Neural progenitor cell (in vitro differentiated cells): ENCODE data around the gene CKLF. TPM values are rescaled to one million over a fixed set of nuclear protein-coding genes. Genes with fewer than 3 reads are reported as not detected.
A peak's percentile ranks its signal among the peaks of the same experiment; 100 is the strongest.
"Not testable (repeated sequence)": the region's sequence is repeated elsewhere in the genome, so short reads cannot be mapped to it uniquely, and the experiment has no call there.

Experiments
- DNase-seq: peaks from one replicate; pipeline ENCODE4 v3.0.0-alpha.2; 2016; ENCODE audit warnings: low spot score
- H2AFZ ChIP-seq: fragments of 200-600 bp; sonication (generic); replicated peaks from 2 replicates; pipeline ENCODE4 v1.6.1; 2016; ENCODE audit warnings: antibody characterized with exemption
- H3F3A ChIP-seq: fragments of 200-600 bp; sonication (generic); 2 replicates; pipeline ENCODE4 v1.6.1; 2016; ENCODE audit warnings: antibody characterized with exemption, low read depth
- H3K27ac ChIP-seq: fragments of 200-600 bp; sonication (generic); 2 replicates; pipeline ENCODE4 v1.5.1; 2016; ENCODE audit warnings: mild to moderate bottlenecking
- H3K27me3 ChIP-seq: fragments of 200-600 bp; sonication (generic); 2 replicates; pipeline ENCODE4 v1.6.1; 2016; ENCODE audit warnings: mild to moderate bottlenecking, moderate library complexity
- H3K36me3 ChIP-seq: fragments of 200-600 bp; sonication (generic); 2 replicates; pipeline ENCODE4 v1.5.1; 2016
- H3K4me1 ChIP-seq: fragments of 200-600 bp; sonication (generic); 2 replicates; pipeline ENCODE4 v1.6.1; 2016; ENCODE audit warnings: mixed run types
- H3K4me2 ChIP-seq: fragments of 200-600 bp; sonication (generic); 2 replicates; pipeline ENCODE4 v1.6.1; 2016
- H3K4me3 ChIP-seq: fragments of 200-600 bp; sonication (generic); 2 replicates; pipeline ENCODE4 v1.5.1; 2016
- H3K79me2 ChIP-seq: fragments of 200-600 bp; sonication (generic); 2 replicates; pipeline ENCODE4 v1.6.1; 2016; ENCODE audit warnings: low read depth
- H3K9ac ChIP-seq: fragments of 200-600 bp; sonication (generic); 2 replicates; pipeline ENCODE4 v1.6.1; 2016
- H3K9me3 ChIP-seq: fragments of 200-600 bp; sonication (generic); 2 replicates; pipeline ENCODE4 v1.5.1; 2016; ENCODE audit warnings: low read depth
- H4K20me1 ChIP-seq: fragments of 200-600 bp; sonication (generic); 2 replicates; pipeline ENCODE4 v1.6.1; 2016; ENCODE audit warnings: low read depth
- H3K27ac Mint-ChIP-seq: 3 replicates; pipeline ENCODE4 v1.8.0; 2021; ENCODE audit warnings: mixed read lengths
- H3K27me3 Mint-ChIP-seq: 2 replicates; pipeline ENCODE4 v1.8.0; 2022; ENCODE audit warnings: low read depth, mild to moderate bottlenecking, inconsistent platforms, moderate library complexity, mixed read lengths; ENCODE audit not compliant: insufficient read depth
- H3K36me3 Mint-ChIP-seq: 3 replicates; pipeline ENCODE4 v1.8.0; 2021; ENCODE audit warnings: mixed read lengths
- H3K4me1 Mint-ChIP-seq: 3 replicates; pipeline ENCODE4 v1.8.0; 2021; ENCODE audit warnings: mixed read lengths
- H3K4me3 Mint-ChIP-seq: 3 replicates; pipeline ENCODE4 v1.8.0; 2021; ENCODE audit warnings: mild to moderate bottlenecking, moderate library complexity, mixed read lengths
- H3K9me3 Mint-ChIP-seq: 3 replicates; pipeline ENCODE4 v1.8.0; 2020; ENCODE audit warnings: mixed read lengths
- CTCF ChIP-seq: fragments of 200-600 bp; sonication (generic); IDR thresholded peaks from 2 replicates; pipeline ENCODE4 v1.5.1; 2017; ENCODE audit warnings: antibody characterized with exemption, mild to moderate bottlenecking
- EZH2 ChIP-seq: fragments of 200-600 bp; sonication (generic); IDR thresholded peaks from 2 replicates; pipeline ENCODE4 v1.6.1; 2017; ENCODE audit warnings: antibody characterized with exemption, mild to moderate bottlenecking, moderate library complexity
- EZH2phosphoT487 ChIP-seq: fragments of 200-600 bp; sonication (generic); IDR thresholded peaks from 2 replicates; pipeline ENCODE4 v1.6.1; 2017; ENCODE audit warnings: antibody characterized with exemption
- total RNA-seq: library from RNA; depleted of rRNA; stranded (reverse); fragments of >200 nt; gene quantifications from 2 replicates; pipeline ENCODE4 v1.2.3, GENCODE V29; 2015; ENCODE audit warnings: low replicate concordance

CKLF gene
- total RNA-seq, 1 donor from 2014 or later = 38.6 TPM

DNA sequence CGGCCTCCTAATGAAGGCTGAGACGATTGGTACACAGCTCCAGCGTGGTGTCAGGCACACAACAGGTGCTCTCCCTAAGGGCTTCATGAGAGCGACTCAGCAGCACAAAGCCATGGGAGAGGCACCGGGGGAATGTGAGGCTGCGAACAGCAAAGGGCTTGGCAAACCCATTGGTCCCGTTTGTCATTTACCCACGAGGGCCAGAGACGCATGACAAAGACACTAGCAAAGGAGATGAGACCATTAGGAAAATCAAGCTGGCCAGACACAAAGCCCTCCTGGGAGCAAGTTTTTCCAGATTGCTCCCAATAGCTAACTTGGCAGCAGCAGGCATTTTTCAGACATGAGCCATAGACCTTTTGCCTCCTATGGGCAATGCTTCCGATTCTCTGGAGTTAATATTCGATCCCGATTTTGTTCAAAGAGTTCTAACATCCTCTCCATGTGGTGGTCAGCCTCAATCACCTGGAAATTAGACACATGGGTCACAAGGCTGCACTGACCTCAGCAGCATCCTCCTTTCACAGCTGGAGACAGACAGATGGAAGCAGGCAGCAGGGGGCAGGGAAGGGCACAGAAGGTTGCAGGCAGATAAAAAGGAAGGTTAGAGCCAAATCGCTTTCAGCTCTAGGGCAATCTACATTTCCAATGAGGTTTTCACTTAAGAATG lies 40.6 kb upstream of the CKLF start:
- no peaks in the 10 kb centered on the region for H3K9me3 ChIP-seq
- H3K4me3 Mint-ChIP-seq = no peak overlapping the region
- H3K36me3 Mint-ChIP-seq = peaks cover 15% of the 10 kb centered on the region
- peak overlapping the region; percentile 87 for H3K27ac Mint-ChIP-seq
- H3K4me1 ChIP-seq = peaks cover 24% of the 10 kb centered on the region
- peak; percentile 33 for DNase-seq
- no peak overlapping the region for H3K9ac ChIP-seq
- peaks cover 37% of the 10 kb centered on the region for H3K4me1 Mint-ChIP-seq
- H3K27me3 Mint-ChIP-seq = peaks cover 5% of the 10 kb centered on the region
- H3K27me3 ChIP-seq = no peaks in the 10 kb centered on the region
- H3K36me3 ChIP-seq = no peaks in the 10 kb centered on the region
- H3K27ac ChIP-seq = no peak overlapping the region
- TF ChIP-seq CTCF (no peak), EZH2phosphoT487 (no peak), EZH2 (no peak)
- no peak overlapping the region for H2AFZ ChIP-seq
- H4K20me1 ChIP-seq = no peaks in the 10 kb centered on the region
- H3K9me3 Mint-ChIP-seq = peaks cover 2% of the 10 kb centered on the region
- H3K4me3 ChIP-seq = no peak overlapping the region
- no peaks in the 10 kb centered on the region for H3K79me2 ChIP-seq
- H3F3A ChIP-seq = peaks cover 26% of the 10 kb centered on the region
- peak overlapping the region; percentile 48 for H3K4me2 ChIP-seq

GRCh38 chr16:66512272-66513110 lies 39.9 kb upstream of the CKLF start:
- Histone ChIP-seq H3K79me2 (no peaks in the 10 kb centered on the region), H3F3A (peaks cover 26% of the 10 kb centered on the region), H3K4me2 (peak overlapping the region; percentile 48), H4K20me1 (no peaks in the 10 kb centered on the region), H3K9ac (no peak overlapping the region), H3K4me3 (no peak overlapping the region), H3K4me1 (peaks cover 32% of the 10 kb centered on the region), H3K27me3 (no peaks in the 10 kb centered on the region), H2AFZ (no peak overlapping the region), H3K27ac (no peak overlapping the region), H3K36me3 (no peaks in the 10 kb centered on the region), H3K9me3 (no peaks in the 10 kb centered on the region)
- DNase-seq = no peak
- H3K27me3 Mint-ChIP-seq = peaks cover 5% of the 10 kb centered on the region
- H3K4me3 Mint-ChIP-seq = no peak overlapping the region
- peaks cover 15% of the 10 kb centered on the region for H3K36me3 Mint-ChIP-seq
- TF ChIP-seq EZH2phosphoT487 = no peak
- H3K9me3 Mint-ChIP-seq = peaks cover 2% of the 10 kb centered on the region
- peak overlapping the region; percentile 87 for H3K27ac Mint-ChIP-seq
- H3K4me1 Mint-ChIP-seq = peaks cover 44% of the 10 kb centered on the region

DNA sequence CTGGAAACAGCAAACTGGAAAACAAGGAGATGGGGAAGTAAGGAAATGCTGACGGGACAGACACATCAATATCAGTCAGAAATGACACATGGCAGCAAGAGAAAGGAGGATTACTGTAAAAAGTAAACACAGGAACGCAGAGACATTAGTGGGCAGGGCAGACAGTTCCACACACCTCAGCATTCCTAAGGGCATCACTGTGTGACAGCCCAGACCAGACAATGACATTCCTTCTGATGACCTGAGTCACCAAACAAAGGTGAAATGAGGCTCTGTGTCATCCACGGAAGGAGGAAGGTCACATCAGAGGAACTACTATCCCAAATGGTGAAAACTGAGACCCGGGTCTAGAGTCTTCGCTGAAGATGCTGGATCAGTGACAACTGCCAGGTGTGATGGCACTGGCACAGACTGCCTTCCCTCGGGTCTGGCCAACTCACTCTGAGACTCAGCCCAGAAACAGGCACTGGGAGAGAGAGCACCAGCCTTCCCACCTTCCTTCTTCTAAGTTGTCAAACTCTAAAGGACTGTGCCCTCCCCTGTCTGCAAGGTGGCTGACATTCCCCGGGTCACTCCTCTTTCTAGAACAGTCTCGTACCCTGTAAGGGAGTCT lies 39.2 kb upstream of the CKLF start:
- Histone ChIP-seq H3K27ac (no peak overlapping the region), H3K9ac (no peak overlapping the region)

DNA sequence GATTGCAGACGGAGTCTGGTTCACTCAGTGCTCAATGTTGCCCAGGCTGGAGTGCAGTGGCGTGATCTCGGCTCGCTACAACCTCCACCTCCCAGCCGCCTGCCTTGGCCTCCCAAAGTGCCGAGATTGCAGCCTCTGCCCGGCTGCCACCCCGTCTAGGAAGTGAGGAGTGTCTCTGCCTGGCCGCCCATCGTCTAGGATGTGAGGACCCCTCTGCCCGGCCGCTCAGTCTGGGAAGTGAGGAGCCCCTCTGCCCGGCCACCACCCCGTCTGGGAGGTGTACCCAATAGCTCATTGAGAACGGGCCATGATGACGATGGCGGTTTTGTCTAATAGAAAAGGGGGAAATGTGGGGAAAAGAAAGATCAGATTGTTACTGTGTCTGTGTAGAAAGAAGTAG lies 38.0 kb upstream of the CKLF start:
- H3K27ac ChIP-seq, H3K79me2 ChIP-seq, H3K9me3 ChIP-seq, H3K4me3 ChIP-seq, H3K4me3 Mint-ChIP-seq, H2AFZ ChIP-seq, DNase-seq, H3K9ac ChIP-seq, H3K27me3 Mint-ChIP-seq, H3K27me3 ChIP-seq, H3K36me3 ChIP-seq, H4K20me1 ChIP-seq, H3K4me2 ChIP-seq, H3K9me3 Mint-ChIP-seq, H3K27ac Mint-ChIP-seq: not testable (repeated sequence)
- peaks cover 26% of the 10 kb centered on the region for H3F3A ChIP-seq
- Mint-ChIP-seq H3K36me3 (peaks cover 20% of the 10 kb centered on the region), H3K4me1 (peaks cover 49% of the 10 kb centered on the region)
- H3K4me1 ChIP-seq = peaks cover 36% of the 10 kb centered on the region

More for the DNA sequence above, 39.2 kb upstream of the CKLF start:
- no peak overlapping the region for H3K4me3 Mint-ChIP-seq
- H3K79me2 ChIP-seq = no peaks in the 10 kb centered on the region
- H3F3A ChIP-seq = peaks cover 26% of the 10 kb centered on the region
- H3K27me3 ChIP-seq = no peaks in the 10 kb centered on the region
- H3K9me3 ChIP-seq = no peaks in the 10 kb centered on the region
- peaks cover 36% of the 10 kb centered on the region for H3K4me1 ChIP-seq
- no peak overlapping the region for H3K4me2 ChIP-seq
- no peaks in the 10 kb centered on the region for H3K36me3 ChIP-seq
- peaks cover 2% of the 10 kb centered on the region for H3K27me3 Mint-ChIP-seq
- H2AFZ ChIP-seq = no peak overlapping the region
- H3K9me3 Mint-ChIP-seq = peaks cover 2% of the 10 kb centered on the region
- H3K36me3 Mint-ChIP-seq = peaks cover 18% of the 10 kb centered on the region
- H4K20me1 ChIP-seq = no peaks in the 10 kb centered on the region
- TF ChIP-seq CTCF = no peak
- no peak overlapping the region for H3K4me3 ChIP-seq
- no peak for DNase-seq
- no peak overlapping the region for H3K27ac Mint-ChIP-seq
- peaks cover 46% of the 10 kb centered on the region for H3K4me1 Mint-ChIP-seq

DNA sequence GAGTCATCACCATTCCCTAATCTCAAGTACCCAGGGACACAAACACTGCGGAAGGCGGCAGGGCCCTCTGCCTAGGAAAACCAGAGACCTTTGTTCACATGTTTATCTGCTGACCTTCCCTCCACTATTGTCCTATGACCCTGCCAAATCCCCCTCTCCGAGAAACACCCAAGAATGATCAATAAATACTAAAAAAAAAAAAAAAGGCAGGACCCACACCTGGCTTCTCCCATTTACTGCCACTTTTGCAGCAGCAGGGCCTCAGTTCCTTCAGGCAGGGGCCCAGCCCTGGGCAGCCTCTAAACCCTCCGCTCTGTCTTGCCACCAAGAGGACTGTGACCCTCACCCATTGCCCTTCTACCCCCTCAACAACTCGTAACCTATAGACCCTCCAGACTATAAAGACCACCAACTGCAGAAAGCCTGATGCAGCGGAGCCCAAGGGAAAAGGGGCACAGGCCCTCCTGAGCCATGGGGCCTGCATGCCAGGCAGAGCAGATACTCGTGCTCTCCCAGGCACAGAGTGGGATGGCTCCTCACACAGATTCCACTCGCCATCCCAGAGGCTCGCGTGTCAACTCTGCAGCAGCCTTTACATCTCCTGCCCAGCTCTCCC lies 37.3 kb upstream of the CKLF start:
- H3K4me3 Mint-ChIP-seq, H3K27me3 ChIP-seq, H3K9me3 Mint-ChIP-seq, H3K4me2 ChIP-seq, H3K27ac ChIP-seq, DNase-seq, H4K20me1 ChIP-seq, H3K79me2 ChIP-seq, H3K9me3 ChIP-seq, H3K27ac Mint-ChIP-seq, H3K36me3 ChIP-seq, H3K9ac ChIP-seq, H3K4me3 ChIP-seq, H3K27me3 Mint-ChIP-seq, H2AFZ ChIP-seq: not testable (repeated sequence)
- Histone ChIP-seq H3F3A (peaks cover 26% of the 10 kb centered on the region), H3K4me1 (peaks cover 36% of the 10 kb centered on the region)
- Mint-ChIP-seq H3K4me1 (peaks cover 47% of the 10 kb centered on the region), H3K36me3 (peaks cover 20% of the 10 kb centered on the region)
